Mammary epithelial cell (primary cell): Measurements from ENCODE around the gene SLC25A5.

Source experiments
- CTCF ChIP-seq, 2 donors: IDR thresholded peaks in 1 of 2; conservative IDR thresholded peaks in 1 of 2; 2 replicates each; pipeline ENCODE4 v1.5.1; 2011 to 2012; ENCODE audit warnings: inconsistent platforms in 2 of 2, low read length in 2 of 2, mild to moderate bottlenecking in 2 of 2, control low read depth in 1 of 2, low read depth in 1 of 2; ENCODE audit not compliant: insufficient read depth in 1 of 2; ENCODE audit errors: extremely low read depth in 1 of 2
- EZH2 ChIP-seq: IDR thresholded peaks from 2 replicates; pipeline ENCODE4 v1.6.1; 2012; ENCODE audit warnings: low read length, inconsistent platforms, borderline replicate concordance

- TF ChIP-seq CTCF (conservative IDR thresholded peaks at IDR 0.05 in 1 of 2, IDR thresholded peaks at IDR 0.05 in 1 of 2; ENCODE audit: extremely low read depth in 1 of 2, insufficient read depth in 1 of 2, low read depth in 1 of 2, low read length in 2 of 2) (no peak), EZH2 (no peak)
These were observed 49.1 kb upstream of the SLC25A5 start for GRCh38 chrX:119419146-119419545.
